ENCODE data around the gene MAP3K10. TPM values are rescaled to one million over a fixed set of nuclear protein-coding genes. Genes with fewer than 3 reads are reported as not detected.
"Not testable (repeated sequence)": the region's sequence is repeated elsewhere in the genome, so short reads cannot be mapped to it uniquely, and the experiment has no call there.

MAP3K10 gene
- total and polyA plus RNA-seq, 2 of the 4 experiments (the other 2 are of a cell fraction) = 1.8 to 5.5 TPM

DNA sequence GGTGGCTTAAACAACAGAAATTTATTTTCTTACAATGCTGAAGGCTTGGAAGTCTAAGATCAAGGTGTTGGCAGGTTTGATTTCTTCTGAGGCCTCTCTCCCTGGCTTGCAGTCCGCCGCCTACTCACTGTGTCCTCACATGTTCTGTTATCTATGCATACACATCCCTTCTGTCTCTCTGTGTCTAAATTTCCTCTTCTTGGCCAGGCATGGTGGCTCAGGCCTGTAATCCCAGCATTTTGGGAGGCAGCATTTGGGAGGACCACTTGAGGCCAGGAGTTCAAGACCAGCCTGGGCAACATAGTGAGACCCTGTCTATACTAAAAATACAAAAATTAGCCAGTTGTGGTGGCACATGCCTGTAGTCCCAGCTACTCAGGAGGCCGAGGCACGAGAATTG is 19.9 kb upstream of the MAP3K10 start:
- H4K8ac ChIP-seq (ENCODE audit: low read depth in 2 of 2, low read length in 2 of 2); H2AK5ac ChIP-seq (ENCODE audit: low read depth, low read length); H3K18ac ChIP-seq (ENCODE audit: low read depth, low read length); H4K20me1 ChIP-seq (ENCODE audit: insufficient read depth, low read length); H3K9ac ChIP-seq (ENCODE audit: low read depth, low read length); CTCF ChIA-PET; H3K9me1 ChIP-seq (ENCODE audit: insufficient read depth, low read length); H2AFZ ChIP-seq (replicated peaks; ENCODE audit: low read length, poor library complexity); H4K5ac ChIP-seq (ENCODE audit: low read depth, low read length); DNase-seq; H3K56ac ChIP-seq (ENCODE audit: extremely low read depth, insufficient read depth, low read length); in situ Hi-C loops (cut with MboI; ENCODE audit: low sequenced_read_pairs); ATAC-seq (ENCODE audit: low read depth); H3K9me3 ChIP-seq (ENCODE audit: control insufficient read depth, insufficient read depth, low read length); H2BK15ac ChIP-seq (ENCODE audit: low read depth, low read length); H3K4me3 ChIP-seq (ENCODE audit: insufficient read depth, low read depth, low read length); intact Hi-C loops (cut with micrococcal nuclease); H3K23ac ChIP-seq (ENCODE audit: low read depth, low read length); H3K79me1 ChIP-seq (ENCODE audit: low read depth in 1 of 2, low read length in 2 of 2); H3K27ac ChIP-seq (ENCODE audit: insufficient read depth, low read length); POLR2A ChIA-PET (ENCODE audit: unreplicated experiment); BruUV-seq (replicated peaks); H2BK5ac ChIP-seq (ENCODE audit: low read depth, low read length, poor library complexity, severe bottlenecking); H2BK120ac ChIP-seq (ENCODE audit: low read depth, low read length); dilution Hi-C loops (cut with HindIII; ENCODE audit: low sequenced_read_pairs, unreplicated experiment); H3K4ac ChIP-seq (ENCODE audit: low read depth, low read length); H2BK20ac ChIP-seq (ENCODE audit: low read depth, low read length); H3K14ac ChIP-seq (replicated peaks; ENCODE audit: low read depth, low read length); H3K27me3 ChIP-seq (ENCODE audit: control insufficient read depth, insufficient read depth, low read length); H2AK9ac ChIP-seq (replicated peaks; ENCODE audit: low read depth, low read length, poor library complexity); H3K4me2 ChIP-seq (ENCODE audit: low read depth, low read length); H3K4me1 ChIP-seq (ENCODE audit: control insufficient read depth, insufficient read depth, low read length); H4K91ac ChIP-seq (ENCODE audit: insufficient read depth, low read depth, low read length); H3K36me3 ChIP-seq (ENCODE audit: control insufficient read depth, insufficient read depth, low read length): not testable (repeated sequence)
- WGBS, 2 experiments (ENCODE audit: extremely low coverage in 2 of 2, insufficient read length in 1 of 2) = 100% methylated on average over 2 of the region's 4 CpGs; no CpG with 5 or more reads in 1 of the 2 experiments
